IMR-90 (cell line): ENCODE data around the gene RYR3. TPM values are rescaled to one million over a fixed set of nuclear protein-coding genes. Genes with fewer than 3 reads are reported as not detected.

Experiments used
- ATAC-seq: fragments of 200-7000 bp; cut with Tn5 transposase; 2 replicates; pipeline ENCODE4 v1.9.1; 2020; ENCODE audit warnings: low read depth, mild to moderate bottlenecking, moderate library complexity
- BruUV-seq: library from RNA; stranded (reverse); fragments of 400-500 nt; replicated peaks from 2 replicates; lab custom pipeline; 2021; lab: Mats Ljungman, UMichigan
- CTCF ChIA-PET: fragments of 300-600 bp; formaldehyde crosslinking; extraction: SDS; loops from one replicate; lab custom pipeline; 2021; ENCODE audit warnings: antibody characterized with exemption; lab: Yijun Ruan, JAX
- POLR2A ChIA-PET: fragments of 300-600 bp; sonication (Branson Sonifier 250); formaldehyde crosslinking; loops from one replicate; lab custom pipeline; 2022; ENCODE audit warnings: antibody characterized with exemption; ENCODE audit not compliant: unreplicated experiment; lab: Charles Lee
- DNase-seq: peaks from one replicate; pipeline ENCODE4 v3.0.0; 2013
- H2AFZ ChIP-seq: replicated peaks from 2 replicates; pipeline ENCODE3; 2013; ENCODE audit warnings: low read length, mild to moderate bottlenecking; ENCODE audit not compliant: poor library complexity
- H2AK5ac ChIP-seq: 2 replicates; pipeline ENCODE4 v1.6.1; 2013; ENCODE audit warnings: low read depth, low read length, inconsistent platforms
- H2AK9ac ChIP-seq: replicated peaks from 2 replicates; pipeline ENCODE3; 2013; ENCODE audit warnings: mild to moderate bottlenecking, low read depth, low read length, moderate library complexity; ENCODE audit not compliant: poor library complexity
- H2BK120ac ChIP-seq: 2 replicates; pipeline ENCODE4 v1.6.1; 2013; ENCODE audit warnings: low read depth, low read length, inconsistent platforms
- H2BK15ac ChIP-seq: 3 replicates; pipeline ENCODE4 v1.6.1; 2013; ENCODE audit warnings: low read depth, low read length, inconsistent platforms
- H2BK20ac ChIP-seq: 2 replicates; pipeline ENCODE4 v1.6.1; 2013; ENCODE audit warnings: low read depth, mild to moderate bottlenecking, inconsistent platforms, low read length, moderate library complexity
- H2BK5ac ChIP-seq: 2 replicates; pipeline ENCODE4 v1.6.1; 2013; ENCODE audit warnings: mild to moderate bottlenecking, low read depth, low read length, inconsistent platforms; ENCODE audit not compliant: poor library complexity, severe bottlenecking
- H3K14ac ChIP-seq: replicated peaks from 2 replicates; pipeline ENCODE4 v1.6.1; 2013; ENCODE audit warnings: low read depth, low read length, inconsistent platforms
- H3K18ac ChIP-seq: 2 replicates; pipeline ENCODE4 v1.6.1; 2013; ENCODE audit warnings: low read depth, low read length, control low read depth
- H3K23ac ChIP-seq: 2 replicates; pipeline ENCODE4 v1.6.1; 2013; ENCODE audit warnings: low read depth, low read length, inconsistent platforms
- H3K27ac ChIP-seq: 2 replicates; pipeline ENCODE4 v1.5.1; 2013; ENCODE audit warnings: mild to moderate bottlenecking, control low read depth, low read length; ENCODE audit not compliant: insufficient read depth
- H3K27me3 ChIP-seq: 2 replicates; pipeline ENCODE4 v1.6.1; 2013; ENCODE audit warnings: low read length; ENCODE audit not compliant: control insufficient read depth, insufficient read depth
- H3K36me3 ChIP-seq: 2 replicates; pipeline ENCODE4 v1.6.1; 2013; ENCODE audit warnings: low read length, mixed read lengths; ENCODE audit not compliant: control insufficient read depth, insufficient read depth
- H3K4ac ChIP-seq: 2 replicates; pipeline ENCODE4 v1.6.1; 2013; ENCODE audit warnings: low read depth, low read length, inconsistent platforms
- H3K4me1 ChIP-seq: 2 replicates; pipeline ENCODE4 v1.6.1; 2013; ENCODE audit warnings: low read length, mixed read lengths; ENCODE audit not compliant: control insufficient read depth, insufficient read depth
- H3K4me2 ChIP-seq: 2 replicates; pipeline ENCODE4 v1.6.1; 2013; ENCODE audit warnings: low read depth, mild to moderate bottlenecking, control low read depth, low read length, moderate library complexity
- H3K4me3 ChIP-seq: 2 replicates; pipeline ENCODE4 v1.5.1; 2013; ENCODE audit warnings: low read depth, mild to moderate bottlenecking, control low read depth, low read length, moderate library complexity; ENCODE audit not compliant: insufficient read depth
- H3K56ac ChIP-seq: 2 replicates; pipeline ENCODE4 v1.6.1; 2013; ENCODE audit warnings: low read length, inconsistent platforms; ENCODE audit not compliant: insufficient read depth; ENCODE audit errors: extremely low read depth
- H3K79me1 ChIP-seq, 2 experiments: 2 replicates each; pipeline ENCODE4 v1.6.1; 2013; ENCODE audit warnings: low read length in 2 of 2, inconsistent platforms in 1 of 2, low read depth in 1 of 2
- H3K9ac ChIP-seq: 2 replicates; pipeline ENCODE4 v1.6.1; 2013; ENCODE audit warnings: low read depth, low read length, control low read depth
- H3K9me1 ChIP-seq: 2 replicates; pipeline ENCODE4 v1.6.1; 2013; ENCODE audit warnings: low read length, inconsistent platforms; ENCODE audit not compliant: insufficient read depth
- H3K9me3 ChIP-seq: 2 replicates; pipeline ENCODE4 v1.6.1; 2013; ENCODE audit warnings: low read length; ENCODE audit not compliant: control insufficient read depth, insufficient read depth
- H4K20me1 ChIP-seq: 2 replicates; pipeline ENCODE4 v1.6.1; 2013; ENCODE audit warnings: low read length, inconsistent platforms; ENCODE audit not compliant: insufficient read depth
- H4K5ac ChIP-seq: 2 replicates; pipeline ENCODE4 v1.6.1; 2013; ENCODE audit warnings: mild to moderate bottlenecking, low read depth, low read length, control low read depth
- H4K8ac ChIP-seq, 2 experiments: 2 replicates each; pipeline ENCODE4 v1.6.1; 2013; ENCODE audit warnings: low read depth in 2 of 2, low read length in 2 of 2, control low read depth in 1 of 2, inconsistent platforms in 1 of 2
- H4K91ac ChIP-seq: 2 replicates; pipeline ENCODE4 v1.6.1; 2013; ENCODE audit warnings: low read depth, low read length, inconsistent platforms; ENCODE audit not compliant: insufficient read depth
- MXI1 ChIP-seq: IDR thresholded peaks from 2 replicates; pipeline ENCODE4 v1.6.1; 2012; ENCODE audit warnings: low read depth, mild to moderate bottlenecking, low read length, moderate library complexity, borderline replicate concordance
- WGBS, 2 experiments: methylation state at CpG; one replicate each; pipeline versions ENCODE4 v1.1.5 to v1.1.7; 2013; ENCODE audit warnings: missing lambda C conversion rate in 2 of 2; ENCODE audit not compliant: insufficient read length in 1 of 2; ENCODE audit errors: extremely low coverage in 2 of 2; 5-methylcytosine and 5-hydroxymethylcytosine counted together
- dilution Hi-C: fragments of 300-500 bp; cut with HindIII; formaldehyde crosslinking; loops from one replicate; pipeline ENCODE4 v1.14.3; 2018; ENCODE audit warnings: low sequenced_read_pairs; ENCODE audit not compliant: unreplicated experiment
- in situ Hi-C: fragments of 300-500 bp; cut with MboI; formaldehyde crosslinking; loops from 3 replicates; pipeline ENCODE4 v1.14.3; 2019; ENCODE audit warnings: low sequenced_read_pairs, inconsistent platforms, mixed read lengths
- intact Hi-C: fragments of 100-400 bp; cut with micrococcal nuclease; formaldehyde crosslinking; loops from 2 replicates; pipeline ENCODE4 v1.10.0; 2022
- polyA plus RNA-seq, 3 experiments: library from polyadenylated mRNA; depleted of rRNA; stranded (reverse); fragments of >200 nt; gene quantifications; 2 replicates each; pipeline ENCODE4 v1.2.3, GENCODE V29; 2012; ENCODE audit warnings: low replicate concordance in 1 of 3
- total RNA-seq: library from RNA; depleted of rRNA; stranded (reverse); fragments of >200 nt; gene quantifications from 2 replicates; pipeline ENCODE4 v1.2.3, GENCODE V29; 2012

The RYR3 gene
- total and polyA plus RNA-seq, 2 of the 4 experiments (the other 2 are of a cell fraction): 0.18 TPM; not detected in 1

- DNase-seq: no peak
- Histone ChIP-seq H2BK15ac (no peak overlapping the region), H2AK5ac (no peak overlapping the region), H3K4me2 (no peak overlapping the region), H3K79me1 (no peaks in the 10 kb centered on the region), H2AFZ (no peak overlapping the region), H3K36me3 (no peaks in the 10 kb centered on the region), H3K14ac (no peak overlapping the region), H3K9me3 (no peaks in the 10 kb centered on the region), H3K27ac (no peak overlapping the region), H3K4ac (no peak overlapping the region), H2AK9ac (no peak overlapping the region), H2BK5ac (no peak overlapping the region), H3K9me1 (no peaks in the 10 kb centered on the region), H3K56ac (no peak overlapping the region), H4K8ac (no peak overlapping the region), H3K4me3 (no peak overlapping the region), H3K18ac (no peak overlapping the region), H2BK20ac (no peak overlapping the region), H3K23ac (no peak overlapping the region), H2BK120ac (no peak overlapping the region), H3K4me1 (no peaks in the 10 kb centered on the region), H3K9ac (no peak overlapping the region), H3K27me3 (peaks cover 2% of the 10 kb centered on the region; the same call in 1 of the 2 replicates), H4K20me1 (no peaks in the 10 kb centered on the region), H4K5ac (no peak overlapping the region), H4K91ac (no peak overlapping the region)
- WGBS, 2 experiments: 69% methylated on average over 2 of the region's 4 CpGs; no CpG with 5 or more reads in 1 of the 2 experiments
- dilution Hi-C loops: no loop called here
- ChIA-PET POLR2A (no interaction called here), CTCF (no interaction called here)
- no peak for TF ChIP-seq MXI1
- ATAC-seq: no peak
- intact Hi-C loops: no loop called here
- BruUV-seq: no TSS peak
- in situ Hi-C loops: no loop called here
These were observed 223.9 kb downstream of the RYR3 start for GRCh38 chr15:33534642-33535041.
